MM.1S (cell line): ENCODE measurements around the gene SLC7A1.

ENCODE experiments used
- DNase-seq: peaks from one replicate; pipeline ENCODE4 v3.0.0-alpha.2; 2015
- H2AFZ ChIP-seq: fragments of 300-600 bp; sonication (generic); 2 replicates; pipeline ENCODE4 v1.6.0; 2016; ENCODE audit warnings: antibody characterized with exemption, low read length
- H3F3A ChIP-seq: fragments of 300-600 bp; sonication (generic); 2 replicates; pipeline ENCODE4 v1.6.1; 2016; ENCODE audit warnings: mild to moderate bottlenecking, antibody characterized with exemption, low read length, moderate library complexity, mixed read lengths; ENCODE audit not compliant: insufficient read depth
- H3K27ac ChIP-seq: fragments of 300-600 bp; sonication (generic); 2 replicates; pipeline ENCODE4 v1.5.1; 2016; ENCODE audit warnings: mild to moderate bottlenecking, low read length
- H3K27me3 ChIP-seq: fragments of 300-600 bp; sonication (generic); replicated peaks from 2 replicates; pipeline ENCODE4 v1.6.0; 2016; ENCODE audit warnings: low read length; ENCODE audit not compliant: insufficient read depth
- H3K36me3 ChIP-seq: fragments of 300-600 bp; sonication (generic); replicated peaks from 2 replicates; pipeline ENCODE4 v1.6.1; 2016; ENCODE audit warnings: mild to moderate bottlenecking, low read length, mixed read lengths; ENCODE audit not compliant: insufficient read depth
- H3K4me1 ChIP-seq: fragments of 300-600 bp; sonication (generic); 2 replicates; pipeline ENCODE4 v1.6.1; 2016; ENCODE audit warnings: low read length, mixed read lengths
- H3K4me2 ChIP-seq: fragments of 300-600 bp; sonication (generic); 2 replicates; pipeline ENCODE4 v1.6.0; 2016; ENCODE audit warnings: low read depth, low read length
- H3K4me3 ChIP-seq: fragments of 300-600 bp; sonication (generic); 2 replicates; pipeline ENCODE4 v1.5.1; 2016; ENCODE audit warnings: low read length, mixed read lengths
- H3K79me2 ChIP-seq: fragments of 300-600 bp; sonication (generic); 2 replicates; pipeline ENCODE4 v1.6.1; 2016; ENCODE audit warnings: mixed run types, low read length, mixed read lengths
- H3K9ac ChIP-seq: fragments of 300-600 bp; sonication (generic); 2 replicates; pipeline ENCODE4 v1.6.1; 2016; ENCODE audit warnings: low read length, mixed read lengths
- H3K9me2 ChIP-seq: fragments of 300-600 bp; sonication (generic); replicated peaks from 2 replicates; pipeline ENCODE4 v1.6.1; 2016; ENCODE audit warnings: mild to moderate bottlenecking, low read length, mixed read lengths; ENCODE audit not compliant: insufficient read depth
- H3K9me3 ChIP-seq: fragments of 300-600 bp; sonication (generic); replicated peaks from 2 replicates; pipeline ENCODE4 v1.6.1; 2016; ENCODE audit warnings: mild to moderate bottlenecking, low read length, mixed read lengths; ENCODE audit not compliant: insufficient read depth
- H4K20me1 ChIP-seq: fragments of 300-600 bp; sonication (generic); 2 replicates; pipeline ENCODE4 v1.6.1; 2016; ENCODE audit warnings: mild to moderate bottlenecking, low read length, moderate library complexity, mixed read lengths; ENCODE audit not compliant: insufficient read depth
- EZH2 ChIP-seq: fragments of 300-600 bp; sonication (generic); optimal IDR thresholded peaks from 2 replicates; pipeline ENCODE3; 2017; ENCODE audit warnings: low read depth, mild to moderate bottlenecking, antibody characterized with exemption, low read length, mixed read lengths
- EZH2phosphoT487 ChIP-seq: fragments of 300-600 bp; sonication (generic); IDR thresholded peaks from 2 replicates; pipeline ENCODE4 v1.6.1; 2018; ENCODE audit warnings: antibody characterized with exemption, low read length
- TF ChIP-seq, protein P1 (sequence below): fragments of 300-600 bp; sonication (generic); IDR thresholded peaks from 2 replicates; pipeline ENCODE4 v1.5.1; 2016; ENCODE audit warnings: antibody characterized with exemption, low read length, mixed read lengths

The SLC7A1 gene

GRCh38 chr13:29521336-29521735 is 74.2 kb downstream of the SLC7A1 start:
- H2AFZ ChIP-seq, result no peak overlapping the region
- H3K9ac ChIP-seq, result no peak overlapping the region
- H3K4me1 ChIP-seq, result no peaks in the 10 kb centered on the region
- no peaks in the 10 kb centered on the region for H3F3A ChIP-seq
- no peak overlapping the region for H3K27ac ChIP-seq
- H4K20me1 ChIP-seq, result no peaks in the 10 kb centered on the region
- no peaks in the 10 kb centered on the region for H3K27me3 ChIP-seq
- H3K9me2 ChIP-seq, result no peaks in the 10 kb centered on the region
- no peak for DNase-seq
- no peaks in the 10 kb centered on the region for H3K79me2 ChIP-seq
- no peaks in the 10 kb centered on the region for H3K9me3 ChIP-seq
- H3K36me3 ChIP-seq, result no peaks in the 10 kb centered on the region
- H3K4me3 ChIP-seq, result no peak overlapping the region
- TF ChIP-seq EZH2 (no peak), EZH2phosphoT487 (no peak)
- TF ChIP-seq, protein P1, sequence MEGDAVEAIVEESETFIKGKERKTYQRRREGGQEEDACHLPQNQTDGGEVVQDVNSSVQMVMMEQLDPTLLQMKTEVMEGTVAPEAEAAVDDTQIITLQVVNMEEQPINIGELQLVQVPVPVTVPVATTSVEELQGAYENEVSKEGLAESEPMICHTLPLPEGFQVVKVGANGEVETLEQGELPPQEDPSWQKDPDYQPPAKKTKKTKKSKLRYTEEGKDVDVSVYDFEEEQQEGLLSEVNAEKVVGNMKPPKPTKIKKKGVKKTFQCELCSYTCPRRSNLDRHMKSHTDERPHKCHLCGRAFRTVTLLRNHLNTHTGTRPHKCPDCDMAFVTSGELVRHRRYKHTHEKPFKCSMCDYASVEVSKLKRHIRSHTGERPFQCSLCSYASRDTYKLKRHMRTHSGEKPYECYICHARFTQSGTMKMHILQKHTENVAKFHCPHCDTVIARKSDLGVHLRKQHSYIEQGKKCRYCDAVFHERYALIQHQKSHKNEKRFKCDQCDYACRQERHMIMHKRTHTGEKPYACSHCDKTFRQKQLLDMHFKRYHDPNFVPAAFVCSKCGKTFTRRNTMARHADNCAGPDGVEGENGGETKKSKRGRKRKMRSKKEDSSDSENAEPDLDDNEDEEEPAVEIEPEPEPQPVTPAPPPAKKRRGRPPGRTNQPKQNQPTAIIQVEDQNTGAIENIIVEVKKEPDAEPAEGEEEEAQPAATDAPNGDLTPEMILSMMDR, result no peak
- no peak overlapping the region for H3K4me2 ChIP-seq

DNA sequence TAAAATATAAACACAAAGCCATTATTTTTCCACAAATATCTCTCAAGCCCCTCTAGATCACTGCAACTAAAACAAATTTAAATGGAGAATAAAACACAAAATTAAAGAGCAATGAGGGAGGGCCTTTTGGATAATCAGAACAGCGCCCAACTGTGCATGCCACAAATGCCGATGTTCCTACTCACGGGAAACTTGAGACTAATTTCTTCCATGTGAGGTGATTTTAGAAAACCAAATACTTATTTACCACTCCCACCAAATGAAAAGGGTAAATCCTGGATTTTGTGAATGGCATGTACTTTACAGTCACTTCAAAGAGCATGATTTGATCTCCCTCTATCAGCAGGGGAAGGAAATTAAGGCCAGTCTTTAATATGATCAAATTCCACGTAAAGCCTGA is 74.8 kb downstream of the SLC7A1 start:
- no peak for TF ChIP-seq EZH2phosphoT487
- TF ChIP-seq EZH2, result no peak
- TF ChIP-seq, protein P1, result no peak
- H3K36me3 ChIP-seq, result no peaks in the 10 kb centered on the region
- H3K9me2 ChIP-seq, result no peaks in the 10 kb centered on the region
- no peak overlapping the region for H3K4me3 ChIP-seq
- H3K27ac ChIP-seq, result no peak overlapping the region
- no peak overlapping the region for H2AFZ ChIP-seq
- H3K9ac ChIP-seq, result no peak overlapping the region
- no peaks in the 10 kb centered on the region for H4K20me1 ChIP-seq
- H3K27me3 ChIP-seq, result no peaks in the 10 kb centered on the region
- no peak overlapping the region for H3K4me2 ChIP-seq
- no peaks in the 10 kb centered on the region for H3F3A ChIP-seq
- no peak for DNase-seq
- H3K4me1 ChIP-seq, result no peaks in the 10 kb centered on the region
- no peaks in the 10 kb centered on the region for H3K79me2 ChIP-seq
- H3K9me3 ChIP-seq, result no peaks in the 10 kb centered on the region

DNA sequence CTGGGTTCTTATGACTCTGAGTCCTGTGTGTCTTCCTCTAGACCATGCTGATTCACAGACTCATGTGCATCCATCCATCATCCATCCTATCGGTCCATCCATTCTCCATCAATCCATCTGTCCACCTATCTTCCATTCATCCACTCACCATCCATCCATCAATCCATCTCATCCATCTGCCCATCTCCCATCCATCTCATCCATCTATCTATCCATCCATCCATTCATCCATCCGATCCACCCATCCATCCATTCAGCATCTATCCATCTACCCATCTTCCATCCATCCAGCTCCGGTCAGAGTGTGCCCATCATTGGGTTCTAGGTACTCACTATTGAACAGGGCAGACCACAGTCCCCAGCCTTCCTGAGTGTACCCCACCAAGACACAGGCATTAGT is 75.6 kb downstream of the SLC7A1 start:
- no peak overlapping the region for H3K4me2 ChIP-seq
- no peak overlapping the region for H2AFZ ChIP-seq
- no peaks in the 10 kb centered on the region for H3K79me2 ChIP-seq
- DNase-seq, result no peak
- H3K36me3 ChIP-seq, result no peaks in the 10 kb centered on the region
- no peaks in the 10 kb centered on the region for H3K9me2 ChIP-seq
- H3K9me3 ChIP-seq, result no peaks in the 10 kb centered on the region
- H3K9ac ChIP-seq, result no peak overlapping the region
- no peaks in the 10 kb centered on the region for H3F3A ChIP-seq
- TF ChIP-seq, protein P1, result no peak
- TF ChIP-seq EZH2phosphoT487 (no peak), EZH2 (no peak)
- no peaks in the 10 kb centered on the region for H3K4me1 ChIP-seq
- H3K4me3 ChIP-seq, result no peak overlapping the region
- H3K27ac ChIP-seq, result no peak overlapping the region
- no peaks in the 10 kb centered on the region for H3K27me3 ChIP-seq
- no peaks in the 10 kb centered on the region for H4K20me1 ChIP-seq
